Measurements from ENCODE around the gene PPRC1.

Gene PPRC1

GRCh38 chr10:102123223-102123622, 9.6 kb upstream of the PPRC1 start:
- Mint-ChIP-seq H3K4me1 (peaks cover 23 to 27% of the 10 kb centered on the region in 2 donors), H3K27ac (no peak overlapping the region), H3K4me3 (no peak overlapping the region), H3K36me3 (no peaks in the 10 kb centered on the region), H3K9me3 (no peaks in the 10 kb centered on the region), H3K27me3 (no peaks in the 10 kb centered on the region)
- DNase-seq: no peak
- ATAC-seq (replicated peaks): no peak

DNA sequence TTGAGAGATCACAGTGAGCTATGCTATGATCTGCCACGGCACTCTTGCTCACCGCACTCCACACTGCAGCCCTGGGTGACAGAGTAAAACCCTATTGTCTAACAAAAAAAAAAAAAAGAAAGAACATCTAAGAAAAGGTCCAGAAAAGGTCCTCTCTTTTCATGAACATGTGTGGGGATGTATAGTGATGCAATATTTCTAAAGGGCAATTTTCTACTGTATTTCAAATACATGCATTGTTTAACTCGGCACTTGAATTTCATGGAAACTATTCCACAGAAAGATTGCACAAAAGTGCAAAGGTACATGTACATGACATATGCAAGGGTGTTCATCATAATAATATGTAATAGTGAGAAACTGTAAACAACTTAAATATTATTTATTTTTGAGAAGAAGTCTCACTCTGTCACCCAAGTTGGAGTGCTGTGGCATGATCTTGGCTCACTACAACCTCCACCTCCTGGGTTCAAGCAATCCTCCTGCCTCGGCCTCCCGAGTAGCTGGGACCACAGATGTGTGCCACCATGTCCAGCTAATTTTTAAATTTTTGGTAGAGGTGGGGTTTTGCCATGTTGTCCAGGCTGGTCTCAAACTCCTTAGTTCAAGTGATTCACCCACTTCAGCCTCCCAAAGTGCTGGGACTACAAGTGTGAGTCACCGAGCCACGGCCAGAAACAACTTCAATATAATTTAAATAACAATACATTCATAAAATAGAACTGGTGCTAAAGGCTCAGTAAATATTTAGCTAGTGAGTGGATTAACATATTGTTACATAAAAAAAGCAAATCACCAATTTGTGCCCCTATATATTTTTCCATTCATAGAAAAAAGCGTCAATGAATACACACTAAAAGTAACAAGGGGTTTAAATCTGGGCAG, 1.3 kb upstream of the PPRC1 start:
- no peak overlapping the region for H3K4me3 Mint-ChIP-seq
- H3K27ac Mint-ChIP-seq: no peak overlapping the region
- H3K9me3 Mint-ChIP-seq: no peaks in the 10 kb centered on the region
- peaks cover 24 to 28% of the 10 kb centered on the region in 2 donors for H3K4me1 Mint-ChIP-seq
- peaks cover 17 to 27% of the 10 kb centered on the region in 2 donors for H3K36me3 Mint-ChIP-seq
- ATAC-seq (replicated peaks) (no peak), DNase-seq (no peak)
- no peaks in the 10 kb centered on the region for H3K27me3 Mint-ChIP-seq

GRCh38 chr10:102132193-102132562, 662 bp upstream of the PPRC1 start:
- peaks cover 17 to 27% of the 10 kb centered on the region in 2 donors for H3K36me3 Mint-ChIP-seq
- no peaks in the 10 kb centered on the region for H3K9me3 Mint-ChIP-seq
- no peak overlapping the region for H3K27ac Mint-ChIP-seq
- H3K27me3 Mint-ChIP-seq: no peaks in the 10 kb centered on the region
- peak overlapping the region; percentile 92 to 95 for H3K4me3 Mint-ChIP-seq
- DNase-seq (no peak), ATAC-seq (replicated peaks) (no peak)
- peaks cover 24 to 32% of the 10 kb centered on the region in 2 donors for H3K4me1 Mint-ChIP-seq

DNA sequence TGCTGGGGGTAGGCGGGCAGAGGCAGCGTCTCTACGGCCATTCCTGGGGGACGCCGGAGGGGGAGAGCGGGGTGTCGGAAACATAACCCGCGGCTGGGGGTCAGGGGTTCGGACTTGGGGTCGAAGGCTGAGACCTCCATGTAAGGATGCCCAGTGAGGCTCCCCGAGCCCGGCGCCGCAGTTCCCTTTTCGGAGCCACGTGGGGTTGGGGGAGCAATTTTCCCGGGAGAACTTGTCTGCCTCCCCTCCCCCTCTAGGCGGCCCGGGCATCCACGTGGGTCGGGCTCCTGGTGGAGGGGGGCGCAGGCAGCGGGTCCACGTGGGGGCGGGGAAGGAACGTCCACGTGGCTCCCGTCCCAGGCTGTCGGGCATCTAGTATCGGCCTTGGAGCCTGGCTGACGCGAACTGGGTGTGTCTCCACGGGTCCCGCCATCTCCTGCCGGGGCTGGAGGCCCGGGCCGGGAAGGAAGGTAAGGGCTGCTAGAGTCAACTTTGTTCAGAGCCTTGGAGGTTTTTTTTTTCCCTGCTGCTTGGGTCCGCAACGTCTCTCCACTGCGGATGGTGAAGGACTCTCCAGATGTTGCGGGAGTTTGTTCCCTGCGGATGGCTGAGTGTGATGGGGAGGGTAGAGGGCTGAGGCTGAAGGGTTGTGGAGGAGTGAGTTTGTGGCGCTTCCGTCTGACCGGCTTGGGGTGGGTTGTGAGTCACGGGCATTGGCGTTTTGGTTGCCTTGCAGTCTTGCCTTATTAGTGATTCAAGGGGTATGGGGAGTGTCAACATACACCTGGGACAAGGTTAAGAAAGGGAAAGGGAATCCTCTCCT, 744 bp downstream of the PPRC1 start:
- Mint-ChIP-seq H3K4me3 (peak overlapping the region; percentile 92 to 95), H3K36me3 (peaks cover 20 to 30% of the 10 kb centered on the region in 2 donors), H3K4me1 (peaks cover 24 to 39% of the 10 kb centered on the region in 2 donors), H3K27me3 (no peaks in the 10 kb centered on the region), H3K9me3 (no peaks in the 10 kb centered on the region), H3K27ac (peak overlapping the region; percentile 99)
- peak; percentile 65 for DNase-seq
- ATAC-seq (replicated peaks): peak; percentile 45 to 50

- peaks cover 25 to 38% of the 10 kb centered on the region in 2 donors for H3K36me3 Mint-ChIP-seq
- peaks cover 26 to 39% of the 10 kb centered on the region in 2 donors for H3K4me1 Mint-ChIP-seq
- DNase-seq (no peak), ATAC-seq (replicated peaks) (no peak)
- H3K4me3 Mint-ChIP-seq: peak overlapping the region; percentile 92 to 95
- H3K9me3 Mint-ChIP-seq: no peaks in the 10 kb centered on the region
- H3K27me3 Mint-ChIP-seq: no peaks in the 10 kb centered on the region
- H3K27ac Mint-ChIP-seq: peak overlapping the region; percentile 99
Observed at GRCh38 chr10:102134416-102134815, 1.6 kb downstream of the PPRC1 start.

DNA sequence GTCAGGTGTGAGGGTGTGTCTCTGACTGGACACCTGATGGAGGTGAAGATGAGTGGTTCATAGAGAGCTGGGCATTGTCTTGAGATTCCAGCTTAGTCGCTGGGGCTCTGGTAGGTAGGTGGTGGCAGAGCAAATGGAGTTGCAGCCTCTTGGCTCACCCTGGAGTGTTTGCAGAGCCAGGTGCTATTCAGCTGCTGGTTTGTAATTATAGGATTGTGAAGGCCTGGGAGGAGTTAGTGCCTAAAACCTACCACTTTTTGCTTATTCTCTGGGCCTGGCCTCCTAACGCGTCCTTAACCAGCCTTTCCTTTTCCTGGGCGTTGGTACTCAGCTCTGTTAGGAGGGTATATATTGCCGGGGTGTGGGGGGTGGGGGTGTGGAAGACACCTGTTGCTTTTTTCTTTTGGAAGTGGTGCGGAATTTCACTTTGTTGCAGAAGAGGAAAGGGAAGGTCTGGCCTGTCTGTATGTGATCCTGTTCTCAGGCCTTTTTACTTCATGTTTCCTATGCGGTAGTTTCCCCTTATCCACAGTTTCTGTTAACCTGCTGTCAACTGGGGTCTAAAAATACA, 3.2 kb downstream of the PPRC1 start:
- Mint-ChIP-seq H3K27me3 (no peaks in the 10 kb centered on the region), H3K4me3 (peak overlapping the region in 1 of 2 donors; percentile 33), H3K27ac (peak overlapping the region; percentile 7), H3K4me1 (peaks cover 30 to 50% of the 10 kb centered on the region in 2 donors), H3K9me3 (no peaks in the 10 kb centered on the region), H3K36me3 (peaks cover 39 to 54% of the 10 kb centered on the region in 2 donors)
- no peak for ATAC-seq (replicated peaks)
- no peak for DNase-seq

- Mint-ChIP-seq H3K27me3 (no peaks in the 10 kb centered on the region), H3K9me3 (no peaks in the 10 kb centered on the region), H3K4me3 (no peak overlapping the region), H3K36me3 (peaks cover 49 to 68% of the 10 kb centered on the region in 2 donors), H3K27ac (peak overlapping the region; percentile 4), H3K4me1 (peaks cover 29 to 52% of the 10 kb centered on the region in 2 donors)
- DNase-seq (no peak), ATAC-seq (replicated peaks) (no peak)
Observed at GRCh38 chr10:102139281-102140110, 6.7 kb downstream of the PPRC1 start.

DNA sequence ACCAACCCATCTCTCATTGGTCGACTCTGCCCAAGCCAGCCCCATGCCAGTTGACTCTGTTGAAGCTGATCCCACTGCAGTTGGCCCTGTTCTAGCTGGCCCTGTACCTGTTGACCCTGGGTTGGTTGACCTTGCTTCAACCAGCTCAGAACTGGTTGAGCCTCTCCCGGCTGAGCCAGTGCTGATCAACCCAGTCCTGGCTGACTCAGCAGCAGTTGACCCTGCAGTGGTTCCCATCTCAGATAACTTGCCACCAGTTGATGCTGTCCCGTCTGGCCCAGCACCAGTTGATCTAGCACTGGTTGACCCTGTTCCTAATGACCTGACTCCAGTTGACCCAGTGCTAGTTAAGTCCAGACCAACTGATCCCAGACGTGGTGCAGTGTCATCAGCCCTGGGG, 7.4 kb downstream of the PPRC1 start:
- H3K27ac Mint-ChIP-seq: no peak overlapping the region
- DNase-seq (no peak), ATAC-seq (replicated peaks) (no peak)
- peaks cover 52 to 67% of the 10 kb centered on the region in 2 donors for H3K36me3 Mint-ChIP-seq
- H3K4me3 Mint-ChIP-seq: no peak overlapping the region
- H3K9me3 Mint-ChIP-seq: no peaks in the 10 kb centered on the region
- peaks cover 23 to 45% of the 10 kb centered on the region in 2 donors for H3K4me1 Mint-ChIP-seq
- H3K27me3 Mint-ChIP-seq: no peaks in the 10 kb centered on the region

- H3K36me3 Mint-ChIP-seq: peaks cover 54 to 67% of the 10 kb centered on the region in 2 donors
- no peak for DNase-seq
Observed at GRCh38 chr10:102140913-102141540, 8.2 kb downstream of the PPRC1 start.

GRCh38 chr10:102141583-102142107, 8.8 kb downstream of the PPRC1 start:
- H3K4me1 Mint-ChIP-seq: peaks cover 21 to 33% of the 10 kb centered on the region in 2 donors
- no peak for DNase-seq
- ATAC-seq (replicated peaks): no peak
- H3K36me3 Mint-ChIP-seq: peaks cover 58 to 73% of the 10 kb centered on the region in 2 donors
- no peaks in the 10 kb centered on the region for H3K27me3 Mint-ChIP-seq
- no peaks in the 10 kb centered on the region for H3K9me3 Mint-ChIP-seq
- peak overlapping the region; percentile 62 for H3K27ac Mint-ChIP-seq
- no peak overlapping the region for H3K4me3 Mint-ChIP-seq

More at GRCh38 chr10:102140913-102141540, 8.2 kb downstream of the PPRC1 start:
- no peaks in the 10 kb centered on the region for H3K9me3 Mint-ChIP-seq
- H3K4me1 Mint-ChIP-seq: peaks cover 20 to 37% of the 10 kb centered on the region in 2 donors
- no peak overlapping the region for H3K27ac Mint-ChIP-seq
- no peaks in the 10 kb centered on the region for H3K27me3 Mint-ChIP-seq
- ATAC-seq (replicated peaks): no peak
- no peak overlapping the region for H3K4me3 Mint-ChIP-seq

DNA sequence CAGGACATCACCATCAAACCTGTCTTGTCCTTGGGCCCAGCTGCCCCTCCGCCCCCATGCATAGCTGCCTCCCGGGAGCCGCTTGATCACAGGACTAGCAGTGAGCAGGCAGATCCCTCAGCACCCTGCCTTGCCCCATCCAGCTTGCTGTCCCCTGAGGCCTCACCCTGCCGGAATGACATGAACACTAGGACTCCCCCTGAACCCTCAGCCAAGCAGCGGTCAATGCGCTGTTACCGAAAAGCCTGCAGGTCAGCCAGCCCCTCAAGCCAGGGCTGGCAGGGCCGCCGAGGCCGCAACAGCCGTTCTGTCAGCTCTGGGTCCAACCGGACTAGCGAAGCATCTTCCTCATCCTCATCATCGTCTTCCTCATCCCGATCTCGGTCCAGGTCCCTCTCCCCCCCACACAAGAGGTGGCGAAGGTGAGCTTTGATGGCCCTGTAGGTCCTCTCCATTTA, 14.2 kb downstream of the PPRC1 start:
- no peak for ATAC-seq (replicated peaks)
- Mint-ChIP-seq H3K4me3 (peak overlapping the region; percentile 8 to 14), H3K27me3 (no peaks in the 10 kb centered on the region), H3K9me3 (no peaks in the 10 kb centered on the region), H3K27ac (peak overlapping the region; percentile 68), H3K36me3 (peaks cover 71 to 77% of the 10 kb centered on the region in 2 donors), H3K4me1 (peaks cover 26 to 33% of the 10 kb centered on the region in 2 donors)
- DNase-seq: no peak

DNA sequence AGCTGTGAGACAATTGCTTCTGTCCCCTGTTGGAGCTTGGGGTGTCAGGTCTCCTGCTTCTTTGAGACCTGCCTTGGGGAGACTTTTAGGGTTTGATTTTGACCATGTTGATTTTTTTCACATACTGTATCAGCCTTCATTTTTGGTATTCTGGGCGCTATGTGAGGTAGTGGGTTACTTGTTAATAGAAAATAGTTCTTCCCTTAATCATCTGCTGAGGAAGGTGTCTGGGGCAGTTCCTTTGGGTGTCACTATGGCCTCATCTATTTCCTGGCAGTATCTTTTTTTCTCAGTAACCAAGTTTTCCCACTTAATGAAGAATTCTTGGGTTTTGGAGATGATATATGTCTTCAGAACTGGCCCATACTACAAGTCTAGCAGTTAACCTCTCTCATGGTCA, 14.7 kb downstream of the PPRC1 start:
- DNase-seq: no peak
- peak overlapping the region; percentile 70 for H3K27ac Mint-ChIP-seq
- H3K9me3 Mint-ChIP-seq: no peaks in the 10 kb centered on the region
- H3K36me3 Mint-ChIP-seq: peaks cover 74 to 81% of the 10 kb centered on the region in 2 donors
- H3K4me1 Mint-ChIP-seq: peaks cover 26 to 37% of the 10 kb centered on the region in 2 donors
- no peaks in the 10 kb centered on the region for H3K27me3 Mint-ChIP-seq
- H3K4me3 Mint-ChIP-seq: no peak overlapping the region
- ATAC-seq (replicated peaks): no peak

GRCh38 chr10:102148275-102148674, 15.4 kb downstream of the PPRC1 start:
- Mint-ChIP-seq H3K4me1 (peaks cover 26 to 40% of the 10 kb centered on the region in 2 donors), H3K4me3 (no peak overlapping the region), H3K9me3 (no peaks in the 10 kb centered on the region), H3K27me3 (no peaks in the 10 kb centered on the region), H3K36me3 (peaks cover 76 to 81% of the 10 kb centered on the region in 2 donors), H3K27ac (peak overlapping the region; percentile 43)
- DNase-seq: no peak
- no peak for ATAC-seq (replicated peaks)
